ENCODE results near the gene IDUA. TPM values are rescaled to one million over a fixed set of nuclear protein-coding genes. Genes with fewer than 3 reads are reported as not detected.

Gene IDUA
- total RNA-seq, 1 donor from 2014 or later, result 32.9 TPM

DNA sequence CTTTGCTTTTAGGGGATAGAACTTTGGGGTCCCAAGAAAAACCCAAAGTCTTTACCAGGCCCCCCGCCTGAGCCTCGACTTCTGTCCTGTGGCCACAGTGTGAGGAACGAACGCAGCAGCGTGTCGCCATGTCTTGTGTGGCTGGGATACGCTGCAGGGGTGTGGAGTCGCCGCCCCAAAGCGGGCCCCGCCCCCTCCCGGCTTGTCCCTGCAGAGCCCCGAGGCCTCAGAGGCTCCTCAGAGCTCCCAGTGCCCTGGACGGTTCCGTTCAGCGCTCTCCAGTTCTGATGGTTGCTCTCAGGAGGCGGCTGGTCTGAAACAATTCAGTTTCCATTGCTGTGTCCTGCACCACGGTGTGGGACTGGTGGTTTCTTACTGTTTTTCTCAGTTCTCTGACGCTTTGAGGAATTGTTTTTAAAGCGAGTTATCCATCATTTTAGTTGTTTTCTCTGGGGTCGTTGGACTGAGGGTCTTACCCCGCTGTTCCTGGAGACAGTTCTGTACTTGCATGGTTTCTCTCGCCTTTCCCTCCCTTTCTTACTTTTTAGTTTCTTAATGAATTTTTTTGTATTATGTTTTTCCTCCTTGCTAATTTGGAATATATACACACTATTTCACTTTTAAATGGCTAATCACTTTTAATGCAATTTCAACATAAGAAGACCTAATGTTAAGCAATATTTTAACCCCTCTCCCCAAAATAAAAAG is 1.6 kb upstream of the IDUA start:
- Mint-ChIP-seq H3K36me3 (ENCODE audit: low read depth) (peaks cover 3% of the 10 kb centered on the region), H3K4me3 (peak overlapping the region; percentile 59), H3K27ac (no peak overlapping the region), H3K9me3 (no peaks in the 10 kb centered on the region), H3K27me3 (no peaks in the 10 kb centered on the region), H3K4me1 (peaks cover 19% of the 10 kb centered on the region)
- DNase-seq, result peak; percentile 57
- TF ChIP-seq CTCF (IDR thresholded peaks at IDR 0.05), result no peak
- intact Hi-C loops (cut with micrococcal nuclease), result loop anchor here (5.0 to 10.0 kb wide), 2 partner anchors 63 to 650 kb away; partner anchors contain the start of gene ZNF141
- ChIA-PET POLR2A (interaction anchor here (2.3 kb wide), 1 partner anchor 53 kb away, joined by 9 read pairs; the partner anchor contains the start of genes GAK and TMEM175), CTCF (interaction anchor here (3.7 kb wide), 1 partner anchor 243 kb away, joined by 43 read pairs; no protein-coding TSS in a partner anchor)
- peak; percentile 46 for ATAC-seq (ENCODE audit: low read depth)

DNA sequence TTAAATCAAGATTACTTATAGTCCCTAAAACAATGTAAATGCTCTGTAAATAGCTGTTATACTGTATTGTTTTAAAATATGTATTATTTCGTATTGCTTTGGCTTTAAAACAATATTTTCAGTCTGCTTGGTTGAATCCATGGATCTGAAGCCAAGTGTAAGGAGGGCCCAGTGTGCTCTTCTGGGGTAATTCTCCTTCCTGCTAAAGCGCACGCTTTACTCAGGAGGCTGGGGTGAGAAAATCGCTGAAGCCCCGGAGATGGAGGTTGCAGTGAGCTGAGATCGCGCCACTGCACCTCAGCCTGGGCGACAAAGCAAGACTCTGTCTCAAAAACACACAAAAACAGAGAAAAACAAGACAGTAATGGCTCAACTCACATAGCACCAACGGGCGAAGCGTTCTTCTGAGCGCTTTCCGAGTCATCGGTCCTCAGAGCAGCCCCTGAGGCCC is 391 bp upstream of the IDUA start:
- no peak for ATAC-seq (ENCODE audit: low read depth)
- ChIA-PET CTCF (interaction anchor here (0.6 to 3.7 kb wide), 21 partner anchors 23 to 743 kb away, joined by 3 to 43 read pairs (median 4); partner anchors contain the start of genes GAK and TMEM175), POLR2A (interaction anchor here (1.0 to 2.3 kb wide), 7 partner anchors 13 to 244 kb away, joined by 3 to 17 read pairs (median 9); partner anchors contain the start of genes DGKQ, GAK and TMEM175)
- Mint-ChIP-seq H3K36me3 (ENCODE audit: low read depth) (peaks cover 6% of the 10 kb centered on the region), H3K27me3 (no peaks in the 10 kb centered on the region), H3K9me3 (no peaks in the 10 kb centered on the region), H3K27ac (peak overlapping the region; percentile 76), H3K4me3 (peak overlapping the region; percentile 83), H3K4me1 (peaks cover 19% of the 10 kb centered on the region)
- intact Hi-C loops (cut with micrococcal nuclease), result loop anchor here (2.0 to 10.0 kb wide), 5 partner anchors 54 to 652 kb away; partner anchors contain the start of genes ATP5ME, GAK, MYL5 and TMEM175
- TF ChIP-seq CTCF (IDR thresholded peaks at IDR 0.05), result no peak
- DNase-seq, result no peak

DNA sequence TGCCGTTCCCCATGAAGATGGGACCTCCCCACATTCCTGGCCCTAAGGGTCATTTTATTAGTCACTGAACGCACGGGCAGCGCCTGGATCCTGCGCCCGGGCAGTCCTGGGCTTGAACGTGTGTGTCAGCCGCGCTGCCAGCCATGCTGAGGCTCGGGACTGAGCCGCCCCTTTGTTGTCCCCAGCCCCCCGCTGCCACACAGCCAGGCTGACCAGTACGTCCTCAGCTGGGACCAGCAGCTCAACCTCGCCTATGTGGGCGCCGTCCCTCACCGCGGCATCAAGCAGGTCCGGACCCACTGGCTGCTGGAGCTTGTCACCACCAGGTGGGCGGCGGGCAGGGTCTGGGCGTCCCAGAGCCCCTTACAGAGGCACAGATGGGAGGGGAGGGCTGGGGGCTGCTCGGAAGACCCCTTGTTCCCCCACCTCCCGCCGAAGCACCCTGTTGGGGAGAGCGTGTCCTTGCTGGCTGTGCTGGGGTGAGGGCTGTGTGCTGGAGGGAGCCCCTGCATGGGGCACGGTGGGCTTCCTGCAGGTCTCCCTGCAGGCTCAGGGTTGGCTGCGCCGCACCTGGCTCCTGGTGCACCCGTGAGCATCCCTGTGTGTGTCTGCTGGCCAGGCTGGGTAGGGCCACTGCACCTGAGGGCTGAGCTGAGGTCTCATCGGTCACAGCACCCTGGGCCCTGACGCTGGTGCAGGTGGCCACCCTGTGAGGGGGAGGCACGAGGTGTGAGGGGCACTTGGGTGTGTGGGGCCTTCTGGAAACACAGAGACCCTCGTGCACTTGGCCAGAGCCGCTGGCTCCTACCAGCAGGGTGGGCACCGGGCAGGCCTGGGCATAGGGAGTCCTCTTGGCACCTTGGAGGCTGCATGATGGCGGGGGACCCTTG is 1.0 kb downstream of the IDUA start:
- Mint-ChIP-seq H3K4me1 (peaks cover 19% of the 10 kb centered on the region), H3K9me3 (no peaks in the 10 kb centered on the region), H3K27ac (no peak overlapping the region), H3K27me3 (no peaks in the 10 kb centered on the region), H3K4me3 (peak overlapping the region; percentile 75), H3K36me3 (ENCODE audit: low read depth) (peaks cover 8% of the 10 kb centered on the region)
- CTCF ChIA-PET, result interaction anchor here (0.6 to 3.7 kb wide), 21 partner anchors 21 to 745 kb away, joined by 3 to 43 read pairs (median 4); partner anchors contain the start of genes GAK and TMEM175
- no peak for TF ChIP-seq CTCF (IDR thresholded peaks at IDR 0.05)
- no peak for DNase-seq
- no peak for ATAC-seq (ENCODE audit: low read depth)
- intact Hi-C loops (cut with micrococcal nuclease), result loop anchor here (1.0 to 10.0 kb wide), 10 partner anchors 11 to 653 kb away; partner anchors contain the start of genes ATP5ME, DGKQ, GAK and MYL5
- POLR2A ChIA-PET, result interaction anchor here (0.6 to 2.3 kb wide), 9 partner anchors 15 to 282 kb away, joined by 3 to 17 read pairs (median 6); partner anchors contain the start of genes DGKQ, GAK, PCGF3 and TMEM175

DNA sequence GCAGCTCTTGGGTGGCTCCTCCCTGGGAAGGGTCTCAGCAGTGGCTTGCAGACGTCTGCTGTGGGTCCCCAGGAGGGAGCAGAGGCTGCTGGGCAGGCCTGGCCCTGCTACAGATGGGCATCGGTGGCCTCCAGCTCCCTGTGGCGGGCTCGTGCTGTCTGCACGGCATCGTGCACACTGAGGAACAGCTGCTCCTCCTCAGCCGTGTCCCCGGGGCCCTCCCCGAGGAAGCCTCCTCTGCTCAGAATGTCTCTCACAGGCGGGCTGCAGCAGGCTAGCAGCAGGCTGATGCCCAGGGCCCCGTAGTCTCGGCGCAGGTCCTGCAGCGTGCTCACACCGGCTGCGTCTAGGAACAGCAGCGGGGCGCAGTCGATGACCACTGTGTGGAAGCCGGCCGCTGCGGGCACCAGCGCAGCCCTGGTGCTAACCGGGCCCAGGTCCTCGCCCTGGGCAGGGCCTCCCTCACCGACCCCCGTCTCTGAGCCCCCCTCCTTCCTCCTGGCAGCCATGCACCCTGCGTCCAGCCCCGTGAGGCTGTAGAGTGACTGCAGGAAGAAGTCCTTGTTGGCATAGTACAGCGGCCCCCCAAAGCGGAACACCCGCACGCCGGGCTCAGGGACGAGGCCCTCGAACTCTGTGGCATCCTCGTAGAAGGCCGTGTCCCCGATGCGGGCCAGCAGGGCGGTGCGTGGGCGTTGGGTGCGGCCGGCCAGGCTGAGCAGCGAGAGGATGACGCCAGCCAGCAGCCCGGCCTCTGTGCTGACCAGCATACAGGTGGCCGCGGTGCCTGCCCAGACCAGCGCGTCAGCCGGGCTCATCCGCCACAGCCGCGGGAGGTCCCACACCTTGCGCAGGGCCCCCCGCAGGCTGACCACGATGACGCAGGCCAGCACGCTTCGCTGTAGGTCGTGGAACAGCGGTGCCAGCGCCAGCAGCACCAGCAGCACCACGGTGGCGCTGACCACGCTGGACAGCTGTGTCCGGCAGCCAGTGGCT is 2.2 kb downstream of the IDUA start:
- ATAC-seq (ENCODE audit: low read depth), result no peak
- POLR2A ChIA-PET, result interaction anchor here (1.9 kb wide), 1 partner anchor 207 kb away, joined by 16 read pairs; no protein-coding TSS in a partner anchor
- CTCF ChIA-PET, result interaction anchor here (2.4 to 3.7 kb wide), 2 partner anchors 56 to 247 kb away, joined by 14 to 43 read pairs; partner anchors contain the start of genes GAK and TMEM175
- intact Hi-C loops (cut with micrococcal nuclease), result loop anchor here (5.0 to 10.0 kb wide), 2 partner anchors 67 to 654 kb away; partner anchors contain the start of gene ZNF141
- TF ChIP-seq CTCF (IDR thresholded peaks at IDR 0.05), result no peak
- H3K4me3 Mint-ChIP-seq, result no peak overlapping the region
- peaks cover 8% of the 10 kb centered on the region for H3K36me3 Mint-ChIP-seq (ENCODE audit: low read depth)
- no peak for DNase-seq
- H3K9me3 Mint-ChIP-seq, result no peaks in the 10 kb centered on the region
- H3K27ac Mint-ChIP-seq, result no peak overlapping the region
- H3K27me3 Mint-ChIP-seq, result no peaks in the 10 kb centered on the region
- peaks cover 19% of the 10 kb centered on the region for H3K4me1 Mint-ChIP-seq
